Neuronal stem cell (in vitro differentiated cells): ENCODE results near the gene BLACAT1.

Experiments
- DNase-seq: peaks from one replicate; pipeline ENCODE4 v3.0.0-alpha.2; 2013; ENCODE audit warnings: low spot score
- H2AFZ ChIP-seq: one replicate; pipeline ENCODE4 v1.6.1; 2013; ENCODE audit warnings: mild to moderate bottlenecking, low read length, inconsistent platforms
- H2AK5ac ChIP-seq: 2 replicates; pipeline ENCODE4 v1.6.1; 2013; ENCODE audit warnings: low read depth, mild to moderate bottlenecking, inconsistent platforms, low read length, moderate library complexity, mixed read lengths
- H2BK120ac ChIP-seq: 2 replicates; pipeline ENCODE4 v1.6.1; 2013; ENCODE audit warnings: low read depth, mild to moderate bottlenecking, inconsistent platforms, low read length, moderate library complexity, mixed read lengths
- H2BK12ac ChIP-seq: one replicate; pipeline ENCODE4 v1.6.1; 2013; ENCODE audit warnings: low read length, inconsistent platforms
- H2BK15ac ChIP-seq: 2 replicates; pipeline ENCODE4 v1.6.1; 2013; ENCODE audit warnings: mild to moderate bottlenecking, low read length, inconsistent platforms, mixed read lengths
- H2BK5ac ChIP-seq: one replicate; pipeline ENCODE4 v1.6.1; 2013; ENCODE audit warnings: inconsistent platforms, mild to moderate bottlenecking, low read length, moderate library complexity
- H3K14ac ChIP-seq: one replicate; pipeline ENCODE4 v1.6.1; 2013; ENCODE audit warnings: low read length, inconsistent platforms
- H3K18ac ChIP-seq: 2 replicates; pipeline ENCODE4 v1.6.1; 2013; ENCODE audit warnings: low read length, inconsistent platforms
- H3K23ac ChIP-seq: 2 replicates; pipeline ENCODE4 v1.6.1; 2013; ENCODE audit warnings: low read depth, mild to moderate bottlenecking, mixed read lengths, low read length, inconsistent platforms; ENCODE audit not compliant: poor library complexity
- H3K27ac ChIP-seq: replicated peaks from 3 replicates; pipeline ENCODE4 v1.5.1; 2013; ENCODE audit warnings: low read length, inconsistent platforms
- H3K27me3 ChIP-seq, 3 experiments: 2 replicates each; pipeline ENCODE4 v1.6.1; 2013; ENCODE audit warnings: low read length in 3 of 3, mild to moderate bottlenecking in 2 of 3, inconsistent platforms in 1 of 3, low read depth in 1 of 3, mixed read lengths in 1 of 3, moderate library complexity in 1 of 3; ENCODE audit not compliant: control insufficient read depth in 3 of 3, insufficient read depth in 3 of 3
- H3K36me3 ChIP-seq, 2 donors: replicated peaks in 1 of 2; 2 replicates each; pipeline ENCODE4 v1.6.1; 2013; ENCODE audit warnings: low read length in 2 of 2; ENCODE audit not compliant: control insufficient read depth in 2 of 2, insufficient read depth in 2 of 2
- H3K4ac ChIP-seq: 2 replicates; pipeline ENCODE4 v1.6.1; 2013; ENCODE audit warnings: inconsistent platforms, mild to moderate bottlenecking, low read length, moderate library complexity
- H3K4me1 ChIP-seq, 2 donors: 1 replicate in 1 of 2; 2 replicates in 1 of 2; pipeline ENCODE4 v1.6.1; 2013; ENCODE audit warnings: low read length in 2 of 2, low read depth in 1 of 2; ENCODE audit not compliant: control insufficient read depth in 2 of 2, insufficient read depth in 1 of 2
- H3K4me2 ChIP-seq: one replicate; pipeline ENCODE4 v1.6.1; 2013; ENCODE audit warnings: mild to moderate bottlenecking, low read length, inconsistent platforms; ENCODE audit not compliant: insufficient read depth, poor library complexity, severe bottlenecking
- H3K4me3 ChIP-seq, 2 donors: 2 replicates each; pipeline ENCODE4 v1.5.1; 2013; ENCODE audit warnings: low read length in 2 of 2, mild to moderate bottlenecking in 2 of 2, inconsistent platforms in 1 of 2, moderate library complexity in 1 of 2
- H3K79me1 ChIP-seq: one replicate; pipeline ENCODE4 v1.6.1; 2013; ENCODE audit warnings: low read depth, mild to moderate bottlenecking, inconsistent platforms, low read length, moderate library complexity
- H3K9ac ChIP-seq: one replicate; pipeline ENCODE4 v1.6.1; 2013; ENCODE audit warnings: mild to moderate bottlenecking, low read depth, low read length, inconsistent platforms; ENCODE audit not compliant: poor library complexity
- H3K9me3 ChIP-seq, 2 donors: replicated peaks in 1 of 2; 2 replicates each; pipeline versions ENCODE3 to v1.6.1; 2013; ENCODE audit warnings: low read length in 2 of 2, mild to moderate bottlenecking in 2 of 2, inconsistent platforms in 1 of 2, low read depth in 1 of 2, mixed read lengths in 1 of 2, moderate library complexity in 1 of 2; ENCODE audit not compliant: control insufficient read depth in 2 of 2, insufficient read depth in 1 of 2
- H4K8ac ChIP-seq: one replicate; pipeline ENCODE4 v1.6.1; 2013; ENCODE audit warnings: low read depth, mild to moderate bottlenecking, inconsistent platforms, low read length, moderate library complexity
- H4K91ac ChIP-seq: one replicate; pipeline ENCODE4 v1.6.1; 2013; ENCODE audit warnings: low read length, low read depth, mild to moderate bottlenecking, inconsistent platforms; ENCODE audit not compliant: poor library complexity
- WGBS, 2 donors: extraction: QIAGEN DNeasy Blood & Tissue Kit; methylation state at CpG; one replicate each; pipeline ENCODE4 v1.1.7; 2013; ENCODE audit warnings: missing lambda C conversion rate in 2 of 2, mixed read lengths in 1 of 2; ENCODE audit not compliant: insufficient read length in 2 of 2, insufficient replicate concordance in 1 of 2; ENCODE audit errors: extremely low coverage in 2 of 2; 5-methylcytosine and 5-hydroxymethylcytosine counted together

The BLACAT1 gene

GRCh38 chr1:205472737-205473441, 17.0 kb upstream of the BLACAT1 start:
- H2BK120ac ChIP-seq = no peak overlapping the region
- no peak overlapping the region for H4K91ac ChIP-seq
- peaks cover 0 to 7% (median 2%) of the 10 kb centered on the region in 3 experiments for H3K27me3 ChIP-seq
- H3K18ac ChIP-seq = peak overlapping the region; percentile 80
- no peak overlapping the region for H2BK5ac ChIP-seq
- no CpG with 5 or more reads among the region's 13 CpGs for WGBS, 2 donors
- peak overlapping the region; percentile 75 for H2BK15ac ChIP-seq
- H3K14ac ChIP-seq = no peak overlapping the region
- no peak overlapping the region for H3K4me2 ChIP-seq
- H3K4me1 ChIP-seq = peaks cover 0 to 6% of the 10 kb centered on the region in 2 donors
- no peak overlapping the region for H3K9ac ChIP-seq
- peaks cover 0 to 3% of the 10 kb centered on the region in 2 donors for H3K9me3 ChIP-seq
- no peak for DNase-seq
- H3K4me3 ChIP-seq = no peak overlapping the region
- no peak overlapping the region for H3K4ac ChIP-seq
- no peak overlapping the region for H3K23ac ChIP-seq
- H3K27ac ChIP-seq = no peak overlapping the region
- H4K8ac ChIP-seq = no peak overlapping the region
- H2AFZ ChIP-seq = no peak overlapping the region
- peak overlapping the region; percentile 84 for H2AK5ac ChIP-seq
- H3K36me3 ChIP-seq = peaks cover 0 to 2% of the 10 kb centered on the region in 2 donors
- no peak overlapping the region for H2BK12ac ChIP-seq
- H3K79me1 ChIP-seq = peaks cover 2% of the 10 kb centered on the region

GRCh38 chr1:205470131-205470530, 14.3 kb upstream of the BLACAT1 start:
- no peak for DNase-seq
- no peaks in the 10 kb centered on the region for H3K36me3 ChIP-seq
- no peak overlapping the region for H3K4me3 ChIP-seq
- no peak overlapping the region for H3K18ac ChIP-seq
- H4K91ac ChIP-seq = no peak overlapping the region
- H2BK15ac ChIP-seq = no peak overlapping the region
- H3K9me3 ChIP-seq = peaks cover 0 to 3% of the 10 kb centered on the region in 2 donors
- H3K23ac ChIP-seq = no peak overlapping the region
- no peak overlapping the region for H3K4me2 ChIP-seq
- no peak overlapping the region for H2AFZ ChIP-seq
- H3K27me3 ChIP-seq = peaks cover 0 to 17% (median 2%) of the 10 kb centered on the region in 3 experiments
- H3K27ac ChIP-seq = no peak overlapping the region
- H3K9ac ChIP-seq = no peak overlapping the region
- no peak overlapping the region for H3K14ac ChIP-seq
- H3K79me1 ChIP-seq = no peaks in the 10 kb centered on the region
- no CpG with 5 or more reads among the region's 6 CpGs for whole genome bisulfite sequencing, 2 donors
- no peak overlapping the region for H2BK5ac ChIP-seq
- no peak overlapping the region for H2BK12ac ChIP-seq
- H3K4ac ChIP-seq = no peak overlapping the region
- H3K4me1 ChIP-seq = peaks cover 0 to 7% of the 10 kb centered on the region in 2 donors
- no peak overlapping the region for H4K8ac ChIP-seq
- H2BK120ac ChIP-seq = no peak overlapping the region
- H2AK5ac ChIP-seq = no peak overlapping the region

GRCh38 chr1:205466595-205467220, 10.9 kb upstream of the BLACAT1 start:
- H3K9me3 ChIP-seq = no peaks in the 10 kb centered on the region
- WGBS, 2 donors = no CpG with 5 or more reads among the region's 7 CpGs
- H3K27ac ChIP-seq = no peak overlapping the region
- H2AFZ ChIP-seq = no peak overlapping the region
- no peak overlapping the region for H4K91ac ChIP-seq
- no peak overlapping the region for H2BK12ac ChIP-seq
- no peak overlapping the region for H4K8ac ChIP-seq
- no peaks in the 10 kb centered on the region for H3K36me3 ChIP-seq
- H3K18ac ChIP-seq = peak overlapping the region; percentile 1
- H3K4ac ChIP-seq = no peak overlapping the region
- H2BK15ac ChIP-seq = peak overlapping the region; percentile 16
- H2BK5ac ChIP-seq = no peak overlapping the region
- H2AK5ac ChIP-seq = no peak overlapping the region
- DNase-seq = no peak
- H3K4me2 ChIP-seq = no peak overlapping the region
- no peak overlapping the region for H3K9ac ChIP-seq
- no peak overlapping the region for H3K4me3 ChIP-seq
- H3K14ac ChIP-seq = no peak overlapping the region
- peaks cover 0 to 6% of the 10 kb centered on the region in 2 donors for H3K4me1 ChIP-seq
- H2BK120ac ChIP-seq = no peak overlapping the region
- H3K27me3 ChIP-seq = peaks cover 0 to 26% (median 0%) of the 10 kb centered on the region in 3 experiments
- no peaks in the 10 kb centered on the region for H3K79me1 ChIP-seq
- no peak overlapping the region for H3K23ac ChIP-seq

- no peak for DNase-seq
- H3K27me3 ChIP-seq = peaks cover 0 to 34% (median 0%) of the 10 kb centered on the region in 3 experiments
- H3K14ac ChIP-seq = no peak overlapping the region
- H2BK5ac ChIP-seq = no peak overlapping the region
- no peak overlapping the region for H2BK120ac ChIP-seq
- no peak overlapping the region for H3K18ac ChIP-seq
- H3K4me1 ChIP-seq = peaks cover 0 to 8% of the 10 kb centered on the region in 2 donors
- no peaks in the 10 kb centered on the region for H3K9me3 ChIP-seq
- no peak overlapping the region for H2BK12ac ChIP-seq
- H3K4ac ChIP-seq = no peak overlapping the region
- no peaks in the 10 kb centered on the region for H3K79me1 ChIP-seq
- H2BK15ac ChIP-seq = no peak overlapping the region
- H3K23ac ChIP-seq = no peak overlapping the region
- no peak overlapping the region for H3K9ac ChIP-seq
- WGBS, 2 donors = no CpG with 5 or more reads among the region's 2 CpGs
- H3K4me3 ChIP-seq = no peak overlapping the region
- no peak overlapping the region for H2AK5ac ChIP-seq
- H3K36me3 ChIP-seq = no peaks in the 10 kb centered on the region
- no peak overlapping the region for H3K4me2 ChIP-seq
- H3K27ac ChIP-seq = no peak overlapping the region
- no peak overlapping the region for H4K91ac ChIP-seq
- no peak overlapping the region for H2AFZ ChIP-seq
- no peak overlapping the region for H4K8ac ChIP-seq
These were observed 9.5 kb upstream of the BLACAT1 start for GRCh38 chr1:205465392-205465791.
